GM12865 (cell line): ENCODE results near the gene GPR37.

Source experiments
- DNase-seq: peaks from one replicate; pipeline ENCODE4 v3.0.0; 2010; ENCODE audit warnings: low read depth
- H3K4me3 ChIP-seq: 2 replicates; pipeline ENCODE4 v1.5.1; 2011; ENCODE audit warnings: mild to moderate bottlenecking, low read depth, low read length, control low read depth
- TF ChIP-seq, protein P1 (sequence below): IDR thresholded peaks from 2 replicates; pipeline ENCODE4 v1.5.1; 2011; ENCODE audit warnings: low read length, control low read depth, low read depth, inconsistent platforms; ENCODE audit not compliant: insufficient read depth; ENCODE audit errors: missing control alignments

The GPR37 gene

DNA sequence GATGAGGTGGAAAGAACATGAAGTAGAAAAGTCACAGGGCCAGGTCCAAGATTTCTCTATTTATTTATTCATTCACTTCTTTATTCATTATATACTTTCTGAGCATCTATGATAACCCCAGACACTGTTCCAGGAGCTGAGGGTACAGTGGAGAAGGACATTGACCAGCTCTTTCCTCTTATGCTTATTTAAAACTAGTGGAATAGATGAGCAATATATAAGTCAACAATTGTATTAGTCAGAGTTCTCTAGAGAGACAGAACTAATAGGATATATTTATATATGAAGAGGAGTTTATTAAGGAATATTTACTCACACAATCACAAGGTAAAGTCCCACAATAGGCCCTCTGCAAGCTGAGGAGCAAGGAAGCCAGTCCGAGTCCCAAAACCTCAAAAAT lies 15.0 kb upstream of the GPR37 start:
- no peak for DNase-seq
- TF ChIP-seq, protein P1, sequence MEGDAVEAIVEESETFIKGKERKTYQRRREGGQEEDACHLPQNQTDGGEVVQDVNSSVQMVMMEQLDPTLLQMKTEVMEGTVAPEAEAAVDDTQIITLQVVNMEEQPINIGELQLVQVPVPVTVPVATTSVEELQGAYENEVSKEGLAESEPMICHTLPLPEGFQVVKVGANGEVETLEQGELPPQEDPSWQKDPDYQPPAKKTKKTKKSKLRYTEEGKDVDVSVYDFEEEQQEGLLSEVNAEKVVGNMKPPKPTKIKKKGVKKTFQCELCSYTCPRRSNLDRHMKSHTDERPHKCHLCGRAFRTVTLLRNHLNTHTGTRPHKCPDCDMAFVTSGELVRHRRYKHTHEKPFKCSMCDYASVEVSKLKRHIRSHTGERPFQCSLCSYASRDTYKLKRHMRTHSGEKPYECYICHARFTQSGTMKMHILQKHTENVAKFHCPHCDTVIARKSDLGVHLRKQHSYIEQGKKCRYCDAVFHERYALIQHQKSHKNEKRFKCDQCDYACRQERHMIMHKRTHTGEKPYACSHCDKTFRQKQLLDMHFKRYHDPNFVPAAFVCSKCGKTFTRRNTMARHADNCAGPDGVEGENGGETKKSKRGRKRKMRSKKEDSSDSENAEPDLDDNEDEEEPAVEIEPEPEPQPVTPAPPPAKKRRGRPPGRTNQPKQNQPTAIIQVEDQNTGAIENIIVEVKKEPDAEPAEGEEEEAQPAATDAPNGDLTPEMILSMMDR: no peak
- no peak overlapping the region for H3K4me3 ChIP-seq

GRCh38 chr7:124780056-124780455 lies 14.5 kb upstream of the GPR37 start:
- TF ChIP-seq, protein P1: no peak
- H3K4me3 ChIP-seq: no peak overlapping the region
- DNase-seq: no peak

DNA sequence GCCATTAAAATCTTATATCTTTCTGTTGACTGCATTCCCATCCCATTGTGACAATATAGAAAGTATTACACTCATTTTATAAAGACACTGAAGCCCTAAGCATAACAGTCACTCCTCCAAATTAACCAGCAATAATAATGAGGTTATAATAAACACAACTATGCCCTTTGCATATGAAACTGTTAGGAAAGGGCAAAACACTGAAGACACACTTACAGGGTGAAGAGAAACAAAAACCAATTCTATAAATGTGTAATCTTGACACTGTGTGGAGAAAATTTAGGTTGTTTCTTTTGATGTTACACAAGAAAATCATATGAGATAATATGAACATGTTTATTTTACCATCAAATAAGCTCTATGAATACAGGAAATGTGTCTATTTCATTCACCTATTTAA lies 14.0 kb upstream of the GPR37 start:
- no peak overlapping the region for H3K4me3 ChIP-seq
- DNase-seq: no peak
- TF ChIP-seq, protein P1: no peak

GRCh38 chr7:124779194-124779593 lies 13.6 kb upstream of the GPR37 start:
- DNase-seq: no peak
- TF ChIP-seq, protein P1: no peak
- no peak overlapping the region for H3K4me3 ChIP-seq

GRCh38 chr7:124777268-124777667 lies 11.7 kb upstream of the GPR37 start:
- TF ChIP-seq, protein P1: no peak
- DNase-seq: no peak
- H3K4me3 ChIP-seq: no peak overlapping the region

DNA sequence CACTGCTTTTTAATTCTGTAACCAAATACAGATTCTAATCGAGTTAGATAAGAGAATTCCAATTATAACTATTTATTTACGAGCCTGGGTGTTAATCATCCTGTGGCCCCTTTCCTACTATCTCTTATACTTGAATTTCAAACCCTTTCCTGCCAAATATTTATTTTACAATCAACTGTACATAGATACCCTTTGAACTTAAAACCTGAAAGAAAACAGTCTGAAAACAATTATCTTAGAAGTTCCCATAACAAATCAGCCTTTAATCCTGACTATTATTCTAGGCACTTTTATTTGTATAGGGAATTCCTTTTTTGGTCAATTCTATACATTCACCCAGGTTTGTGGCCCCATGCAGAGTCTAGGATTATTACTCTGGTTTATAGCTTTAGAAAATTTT lies 10.6 kb upstream of the GPR37 start:
- H3K4me3 ChIP-seq: no peak overlapping the region
- TF ChIP-seq, protein P1: no peak
- no peak for DNase-seq

- no peak overlapping the region for H3K4me3 ChIP-seq
- DNase-seq: no peak
- TF ChIP-seq, protein P1: no peak
Measured at GRCh38 chr7:124775422-124775821, 9.8 kb upstream of the GPR37 start.
